Astrocyte of the cerebellum (primary cell): Measurements from ENCODE around the gene TOE1.
A peak's percentile ranks its signal among the peaks of the same experiment; 100 is the strongest.

Experiments
- DNase-seq: peaks from one replicate; pipeline ENCODE4 v3.0.0-alpha.2; 2011; ENCODE audit warnings: low read depth
- H3K4me3 ChIP-seq: 2 replicates; pipeline ENCODE4 v1.5.1; 2011; ENCODE audit warnings: mild to moderate bottlenecking, low read depth, low read length, moderate library complexity
- in situ Hi-C: cut with HindIII; loops from 2 replicates; pipeline ENCODE4 v1.10.0; 2017; ENCODE audit warnings: low sequenced_read_pairs
- TF ChIP-seq, protein P1 (sequence below): IDR thresholded peaks from 2 replicates; pipeline ENCODE4 v1.5.1; 2012; ENCODE audit warnings: low read length, low read depth, moderate library complexity, mild to moderate bottlenecking; ENCODE audit errors: missing control alignments

Gene TOE1

DNA sequence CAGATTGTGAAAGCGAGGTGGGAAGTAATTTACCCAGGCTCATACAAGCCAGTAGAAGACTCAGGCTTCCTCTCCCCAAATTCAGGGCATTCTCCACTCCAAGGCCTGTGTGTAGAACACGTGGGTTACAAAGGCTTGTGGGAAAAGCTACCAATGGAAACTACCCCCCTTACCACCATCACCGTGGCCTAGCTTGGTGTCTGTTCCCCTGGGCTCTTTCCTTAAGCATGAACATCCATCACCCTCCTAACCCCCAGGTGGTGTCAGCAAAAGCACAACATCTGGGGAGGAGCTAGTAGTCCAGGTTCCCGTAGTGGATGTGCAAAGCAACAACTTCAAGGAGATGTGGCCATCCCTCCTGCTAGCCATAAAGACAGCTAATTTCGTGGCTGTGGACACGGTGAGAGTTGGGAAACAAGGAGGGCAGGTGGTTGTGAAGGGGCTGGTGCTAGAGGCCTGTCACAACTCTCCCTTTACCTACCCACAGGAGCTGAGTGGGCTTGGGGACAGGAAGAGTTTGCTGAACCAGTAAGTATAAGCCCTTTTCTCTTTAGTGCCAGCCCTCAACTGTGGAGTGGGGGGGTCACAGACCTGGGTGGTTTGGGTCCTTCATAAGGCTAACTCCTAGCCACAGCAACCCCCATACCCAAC is 971 bp downstream of the TOE1 start:
- TF ChIP-seq, protein P1, sequence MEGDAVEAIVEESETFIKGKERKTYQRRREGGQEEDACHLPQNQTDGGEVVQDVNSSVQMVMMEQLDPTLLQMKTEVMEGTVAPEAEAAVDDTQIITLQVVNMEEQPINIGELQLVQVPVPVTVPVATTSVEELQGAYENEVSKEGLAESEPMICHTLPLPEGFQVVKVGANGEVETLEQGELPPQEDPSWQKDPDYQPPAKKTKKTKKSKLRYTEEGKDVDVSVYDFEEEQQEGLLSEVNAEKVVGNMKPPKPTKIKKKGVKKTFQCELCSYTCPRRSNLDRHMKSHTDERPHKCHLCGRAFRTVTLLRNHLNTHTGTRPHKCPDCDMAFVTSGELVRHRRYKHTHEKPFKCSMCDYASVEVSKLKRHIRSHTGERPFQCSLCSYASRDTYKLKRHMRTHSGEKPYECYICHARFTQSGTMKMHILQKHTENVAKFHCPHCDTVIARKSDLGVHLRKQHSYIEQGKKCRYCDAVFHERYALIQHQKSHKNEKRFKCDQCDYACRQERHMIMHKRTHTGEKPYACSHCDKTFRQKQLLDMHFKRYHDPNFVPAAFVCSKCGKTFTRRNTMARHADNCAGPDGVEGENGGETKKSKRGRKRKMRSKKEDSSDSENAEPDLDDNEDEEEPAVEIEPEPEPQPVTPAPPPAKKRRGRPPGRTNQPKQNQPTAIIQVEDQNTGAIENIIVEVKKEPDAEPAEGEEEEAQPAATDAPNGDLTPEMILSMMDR = no peak
- peak overlapping the region; percentile 58 for H3K4me3 ChIP-seq
- in situ Hi-C loops = no loop called here
- DNase-seq = no peak

DNA sequence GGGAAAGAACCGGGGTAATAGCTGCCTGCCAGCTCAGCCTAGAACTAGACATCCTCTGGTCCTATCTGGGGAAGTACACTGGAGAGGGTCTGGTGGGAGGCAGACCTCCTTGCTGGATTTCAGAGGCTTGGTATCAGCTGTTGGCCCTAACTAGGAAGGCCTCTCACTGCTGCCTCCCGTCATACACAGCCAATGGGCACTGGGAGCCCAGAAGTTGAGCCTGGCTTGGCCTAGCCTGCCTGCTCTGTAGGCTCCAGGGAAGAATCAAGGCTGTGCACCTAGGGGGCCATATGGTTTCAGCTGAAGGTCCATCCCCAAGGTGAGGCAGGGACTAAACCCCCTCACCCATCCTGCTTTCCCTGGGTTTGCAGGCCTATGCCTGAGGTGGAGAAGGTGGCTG is 4.5 kb downstream of the TOE1 start:
- TF ChIP-seq, protein P1 = no peak
- DNase-seq = no peak
- in situ Hi-C loops = no loop called here
- H3K4me3 ChIP-seq = no peak overlapping the region

DNA sequence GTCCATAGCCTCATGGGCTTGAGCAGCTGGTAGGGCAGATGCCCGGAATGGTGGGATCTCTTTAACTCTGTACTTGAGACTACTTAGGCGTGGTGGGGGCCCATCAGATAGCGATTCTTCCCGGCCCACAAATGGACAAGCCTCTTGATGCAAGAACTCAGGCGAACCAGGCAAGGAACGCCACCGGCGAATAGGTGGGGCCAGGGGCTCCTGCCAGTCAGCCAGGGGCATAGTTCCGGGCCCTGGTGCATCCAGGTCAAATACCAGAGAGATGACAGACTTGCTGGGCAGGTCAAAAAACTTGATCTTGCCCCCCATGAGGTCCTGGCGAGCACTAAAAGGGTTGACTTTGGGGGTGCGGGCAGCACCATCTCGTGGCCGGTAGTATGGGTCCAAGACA is 5.0 kb downstream of the TOE1 start:
- no peak overlapping the region for H3K4me3 ChIP-seq
- in situ Hi-C loops = no loop called here
- TF ChIP-seq, protein P1 = no peak
- DNase-seq = no peak

DNA sequence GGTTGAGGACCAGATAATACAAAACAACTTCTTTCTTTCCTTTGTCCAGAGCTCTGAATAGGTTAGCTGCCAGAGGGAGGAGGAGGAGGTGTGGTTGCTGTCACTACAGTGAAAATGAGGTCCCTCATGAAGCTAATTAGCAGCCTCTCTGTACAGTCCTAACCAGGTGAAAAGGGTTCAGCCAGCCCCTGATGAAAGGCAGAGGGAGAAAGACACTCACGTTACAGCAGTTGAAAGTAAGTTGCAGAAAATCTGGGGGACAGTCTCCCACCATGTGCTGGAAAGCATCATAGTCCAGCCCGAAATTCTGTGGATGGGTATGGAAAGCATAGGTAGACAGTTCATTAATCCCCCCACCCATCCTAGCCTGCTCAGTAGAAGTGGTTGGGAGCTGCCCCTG is 6.5 kb downstream of the TOE1 start:
- DNase-seq = no peak
- H3K4me3 ChIP-seq = no peak overlapping the region
- in situ Hi-C loops = no loop called here
- TF ChIP-seq, protein P1 = no peak

DNA sequence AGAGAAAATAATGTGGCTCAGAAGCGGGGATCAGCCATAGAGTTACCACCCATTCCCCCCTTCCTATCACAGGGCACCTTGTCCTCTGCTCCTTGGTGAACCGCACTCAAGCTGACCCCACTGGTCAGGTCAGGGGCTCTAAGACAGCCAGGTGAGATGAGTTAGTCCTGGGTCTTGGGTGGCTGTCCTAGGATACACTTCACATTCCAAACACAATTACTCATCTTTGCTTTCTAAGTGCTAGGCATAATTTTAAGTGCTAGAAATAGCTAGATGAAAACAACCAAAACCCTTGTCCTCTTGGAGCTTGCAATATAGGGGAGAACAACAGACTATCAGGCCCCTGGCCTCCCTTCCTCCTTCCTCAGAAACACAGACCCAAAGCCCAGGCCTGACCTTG is 8.1 kb downstream of the TOE1 start:
- no peak for DNase-seq
- in situ Hi-C loops = no loop called here
- TF ChIP-seq, protein P1 = no peak
- no peak overlapping the region for H3K4me3 ChIP-seq

DNA sequence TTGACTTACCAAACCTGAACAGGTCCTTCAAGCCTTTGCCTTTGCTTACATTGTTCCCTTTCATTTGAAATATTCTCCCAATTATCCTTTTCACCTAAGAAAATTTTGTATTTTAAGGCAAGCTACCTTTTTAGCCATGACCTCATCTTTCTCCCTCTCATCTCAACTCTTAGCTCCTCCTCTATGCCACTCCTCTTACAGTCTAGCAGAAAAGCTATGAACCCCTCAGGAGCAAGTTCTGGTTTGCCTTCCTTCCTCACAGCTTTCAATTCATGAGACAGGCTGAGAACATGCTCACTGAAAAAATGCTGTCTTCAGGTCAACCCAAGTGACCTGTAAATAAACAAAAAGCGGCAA is 8.6 kb downstream of the TOE1 start:
- in situ Hi-C loops = no loop called here
- TF ChIP-seq, protein P1 = no peak
- no peak for DNase-seq
- no peak overlapping the region for H3K4me3 ChIP-seq
